ENCODE measurements around the gene PCK1.

PCK1 gene

GRCh38 chr20:57577679-57578475, 17.0 kb downstream of the PCK1 start:
- no peak for DNase-seq

- no peak for DNase-seq
Observed at GRCh38 chr20:57578476-57579165, 17.7 kb downstream of the PCK1 start.

- DNase-seq, result no peak
Observed at GRCh38 chr20:57579331-57579897, 18.5 kb downstream of the PCK1 start.

- DNase-seq, result no peak
Observed at GRCh38 chr20:57579898-57580447, 19.1 kb downstream of the PCK1 start.

GRCh38 chr20:57580478-57581201, 19.7 kb downstream of the PCK1 start:
- no peak for DNase-seq

GRCh38 chr20:57581202-57582028, 20.5 kb downstream of the PCK1 start:
- DNase-seq, result no peak

- DNase-seq, result no peak
Observed at GRCh38 chr20:57582029-57582378, 21.1 kb downstream of the PCK1 start.

- DNase-seq, result no peak
Observed at GRCh38 chr20:57582432-57583288, 21.8 kb downstream of the PCK1 start.

GRCh38 chr20:57583289-57584257, 22.7 kb downstream of the PCK1 start:
- DNase-seq, result no peak

- DNase-seq, result no peak
Observed at GRCh38 chr20:57584768-57585461, 24.0 kb downstream of the PCK1 start.

- no peak for DNase-seq
Observed at GRCh38 chr20:57585466-57586213, 24.7 kb downstream of the PCK1 start.

GRCh38 chr20:57586370-57586793, 25.5 kb downstream of the PCK1 start:
- no peak for DNase-seq

GRCh38 chr20:57586943-57587277, 26.0 kb downstream of the PCK1 start:
- no peak for DNase-seq

GRCh38 chr20:57587278-57587988, 26.5 kb downstream of the PCK1 start:
- DNase-seq, result no peak

GRCh38 chr20:57587989-57588377, 27.1 kb downstream of the PCK1 start:
- DNase-seq, result no peak

- DNase-seq, result no peak
Observed at GRCh38 chr20:57588596-57588995, 27.7 kb downstream of the PCK1 start.

- DNase-seq, result no peak
Observed at GRCh38 chr20:57589123-57589727, 28.3 kb downstream of the PCK1 start.
